Sigmoid colon (tissue), 7 donors: ENCODE measurements around the gene FBXL17. TPM values are rescaled to one million over a fixed set of nuclear protein-coding genes. Genes with fewer than 3 reads are reported as not detected.

Source experiments
- DNase-seq: peaks from one replicate; pipeline ENCODE4 v3.0.0-alpha.2; 2019
- H3K27ac ChIP-seq, 4 donors: fragments of 200-600 bp; sonication (generic); one replicate each; pipeline ENCODE4 v1.5.1; 2016 to 2019; ENCODE audit warnings: mild to moderate bottlenecking in 1 of 4
- H3K27me3 ChIP-seq, 3 donors: fragments of 200-600 bp; sonication (generic); one replicate each; pipeline ENCODE4 v1.5.1; 2019; ENCODE audit warnings: mild to moderate bottlenecking in 1 of 3
- H3K36me3 ChIP-seq, 4 donors: fragments of 200-600 bp; sonication (generic); one replicate each; pipeline ENCODE4 v1.5.1; 2016 to 2019
- H3K4me1 ChIP-seq, 4 donors: fragments of 200-600 bp; sonication (generic); one replicate each; pipeline ENCODE4 v1.5.1; 2017 to 2019
- H3K4me3 ChIP-seq, 4 donors: fragments of 200-600 bp; sonication (generic); one replicate each; pipeline ENCODE4 v1.5.1; 2017 to 2019; ENCODE audit warnings: mild to moderate bottlenecking in 2 of 4, moderate library complexity in 1 of 4
- H3K9me3 ChIP-seq, 4 donors: fragments of 200-600 bp in 3 of 4; sonication (generic) in 3 of 4; one replicate each; pipeline versions ENCODE4 v1.5.1 to v1.6.1; 2013 to 2019
- CTCF ChIP-seq, 4 experiments: fragments of 450-650 bp in 3 of 4; fragments of 200-600 bp in 1 of 4; IDR thresholded peaks; one replicate each; pipeline ENCODE4 v1.5.1; 2016 to 2019; ENCODE audit warnings: antibody characterized with exemption in 4 of 4, mild to moderate bottlenecking in 3 of 4, moderate library complexity in 2 of 4
- EP300 ChIP-seq, 4 donors: sonication (generic); formaldehyde crosslinking; IDR thresholded peaks; one replicate each; pipeline ENCODE4 v1.6.1; 2017; ENCODE audit warnings: antibody characterized with exemption in 4 of 4
- POLR2A ChIP-seq, 2 donors: fragments of 450-650 bp; IDR thresholded peaks; one replicate each; pipeline ENCODE4 v1.6.1; 2016; ENCODE audit warnings: antibody characterized with exemption in 2 of 2, mild to moderate bottlenecking in 2 of 2, moderate library complexity in 2 of 2
- POLR2AphosphoS5 ChIP-seq, 4 donors: sonication (generic); formaldehyde crosslinking; IDR thresholded peaks; one replicate each; pipeline ENCODE4 v1.6.1; 2017; ENCODE audit warnings: antibody characterized with exemption in 4 of 4
- WGBS, 2 donors: extraction: QIAGEN DNeasy Blood & Tissue Kit; methylation state at CpG; one replicate each; pipeline ENCODE4 v1.1.7; 2013; 5-methylcytosine and 5-hydroxymethylcytosine counted together
- intact Hi-C: fragments of 100-400 bp; cut with DNase I; formaldehyde crosslinking; loops from one replicate; pipeline ENCODE4 v1.15.1; 2023
- polyA plus RNA-seq, 3 donors: library from polyadenylated mRNA; stranded (reverse); fragments of 200-250 nt; gene quantifications; one replicate each; pipeline ENCODE4 v1.2.3, GENCODE V29; 2013
- total RNA-seq, 4 donors: library from RNA; depleted of rRNA; stranded (reverse); fragments of >200 nt; gene quantifications; one replicate each; pipeline ENCODE4 v1.1.0, GENCODE V29; 2016
- donor health status: healthy with polysubstance abuse.
- donor health status: Bipolar disorder and iron deficiency.
- donor health status: healthy.

The FBXL17 gene
- total and polyA plus RNA-seq, 7 donors, result 8.2 to 22.5 (median 16.6) TPM

- WGBS, 2 donors, result 79 to 84% methylated on average over 8 of the region's 8 CpGs
- Histone ChIP-seq H3K36me3 (no peaks in the 10 kb centered on the region), H3K27me3 (no peaks in the 10 kb centered on the region), H3K4me1 (no peaks in the 10 kb centered on the region), H3K27ac (no peak overlapping the region), H3K4me3 (no peak overlapping the region), H3K9me3 (no peaks in the 10 kb centered on the region)
- intact Hi-C loops, result no loop called here
- DNase-seq, result no peak
- no peak for TF ChIP-seq CTCF (IDR thresholded peaks at IDR 0.05)
- no peak for TF ChIP-seq POLR2AphosphoS5 (IDR thresholded peaks at IDR 0.05)
- TF ChIP-seq EP300 (IDR thresholded peaks at IDR 0.05), result no peak
- no peak for TF ChIP-seq POLR2A (IDR thresholded peaks at IDR 0.05)
These were observed 399.0 kb downstream of the FBXL17 start for GRCh38 chr5:107982703-107983425.

GRCh38 chr5:107980923-107981692, 400.8 kb downstream of the FBXL17 start:
- H3K27ac ChIP-seq, result no peak overlapping the region

GRCh38 chr5:107979900-107980299, 402.0 kb downstream of the FBXL17 start:
- intact Hi-C loops, result no loop called here
- H3K9me3 ChIP-seq, result no peaks in the 10 kb centered on the region
- H3K27ac ChIP-seq, result no peak overlapping the region
- H3K27me3 ChIP-seq, result no peaks in the 10 kb centered on the region
- H3K36me3 ChIP-seq, result no peaks in the 10 kb centered on the region
- no peaks in the 10 kb centered on the region for H3K4me1 ChIP-seq
- no peak for DNase-seq
- 71 to 81% methylated on average over 2 of the region's 2 CpGs for WGBS, 2 donors
- TF ChIP-seq POLR2A (IDR thresholded peaks at IDR 0.05) (no peak), POLR2AphosphoS5 (IDR thresholded peaks at IDR 0.05) (no peak)
- no peak overlapping the region for H3K4me3 ChIP-seq

More at GRCh38 chr5:107980923-107981692, 400.8 kb downstream of the FBXL17 start:
- intact Hi-C loops, result no loop called here
- no peaks in the 10 kb centered on the region for H3K27me3 ChIP-seq
- no peak overlapping the region for H3K4me3 ChIP-seq
- WGBS, 2 donors, result 89 to 93% methylated on average over 13 of the region's 13 CpGs
- no peaks in the 10 kb centered on the region for H3K4me1 ChIP-seq
- DNase-seq, result no peak
- no peaks in the 10 kb centered on the region for H3K36me3 ChIP-seq
- TF ChIP-seq POLR2AphosphoS5 (IDR thresholded peaks at IDR 0.05), result no peak
- TF ChIP-seq CTCF (IDR thresholded peaks at IDR 0.05), result no peak
- TF ChIP-seq POLR2A (IDR thresholded peaks at IDR 0.05), result no peak
- TF ChIP-seq EP300 (IDR thresholded peaks at IDR 0.05), result no peak
- H3K9me3 ChIP-seq, result no peaks in the 10 kb centered on the region

- no peak overlapping the region for H3K27ac ChIP-seq
- H3K27me3 ChIP-seq, result no peaks in the 10 kb centered on the region
- 88 to 89% methylated on average over 3 of the region's 3 CpGs for WGBS, 2 donors
- no peaks in the 10 kb centered on the region for H3K9me3 ChIP-seq
- no peak for TF ChIP-seq POLR2AphosphoS5 (IDR thresholded peaks at IDR 0.05)
- no peak overlapping the region for H3K4me3 ChIP-seq
- no peak for DNase-seq
- no peaks in the 10 kb centered on the region for H3K4me1 ChIP-seq
- H3K36me3 ChIP-seq, result no peaks in the 10 kb centered on the region
- intact Hi-C loops, result no loop called here
These were observed 402.6 kb downstream of the FBXL17 start for GRCh38 chr5:107979291-107979690.

- TF ChIP-seq POLR2A (IDR thresholded peaks at IDR 0.05) (no peak), CTCF (IDR thresholded peaks at IDR 0.05) (no peak), EP300 (IDR thresholded peaks at IDR 0.05) (no peak), POLR2AphosphoS5 (IDR thresholded peaks at IDR 0.05) (no peak)
- H3K9me3 ChIP-seq, result no peaks in the 10 kb centered on the region
- no peak for DNase-seq
- H3K27ac ChIP-seq, result no peak overlapping the region
- H3K4me1 ChIP-seq, result no peaks in the 10 kb centered on the region
- no peaks in the 10 kb centered on the region for H3K27me3 ChIP-seq
- intact Hi-C loops, result no loop called here
- H3K4me3 ChIP-seq, result no peak overlapping the region
- H3K36me3 ChIP-seq, result no peaks in the 10 kb centered on the region
- 70 to 82% methylated on average over 3 of the region's 3 CpGs for WGBS, 2 donors
These were observed 404.3 kb downstream of the FBXL17 start for GRCh38 chr5:107977550-107978071.
